Stomach (tissue), 4 donors: ENCODE results near the gene UNC45A.

Experiments used
- EP300 ChIP-seq: sonication (generic); formaldehyde crosslinking; IDR thresholded peaks from one replicate; pipeline ENCODE4 v1.6.1; 2017; ENCODE audit warnings: antibody characterized with exemption
- TF ChIP-seq, protein P1 (sequence below), 7 experiments: fragments of 450-650 bp in 4 of 7; fragments of 200-600 bp in 3 of 7; sonication (generic) in 3 of 7; IDR thresholded peaks; one replicate each; pipeline ENCODE4 v1.5.1; 2016 to 2019; ENCODE audit warnings: antibody characterized with exemption in 7 of 7, control low read depth in 2 of 7, mild to moderate bottlenecking in 1 of 7

DNA sequence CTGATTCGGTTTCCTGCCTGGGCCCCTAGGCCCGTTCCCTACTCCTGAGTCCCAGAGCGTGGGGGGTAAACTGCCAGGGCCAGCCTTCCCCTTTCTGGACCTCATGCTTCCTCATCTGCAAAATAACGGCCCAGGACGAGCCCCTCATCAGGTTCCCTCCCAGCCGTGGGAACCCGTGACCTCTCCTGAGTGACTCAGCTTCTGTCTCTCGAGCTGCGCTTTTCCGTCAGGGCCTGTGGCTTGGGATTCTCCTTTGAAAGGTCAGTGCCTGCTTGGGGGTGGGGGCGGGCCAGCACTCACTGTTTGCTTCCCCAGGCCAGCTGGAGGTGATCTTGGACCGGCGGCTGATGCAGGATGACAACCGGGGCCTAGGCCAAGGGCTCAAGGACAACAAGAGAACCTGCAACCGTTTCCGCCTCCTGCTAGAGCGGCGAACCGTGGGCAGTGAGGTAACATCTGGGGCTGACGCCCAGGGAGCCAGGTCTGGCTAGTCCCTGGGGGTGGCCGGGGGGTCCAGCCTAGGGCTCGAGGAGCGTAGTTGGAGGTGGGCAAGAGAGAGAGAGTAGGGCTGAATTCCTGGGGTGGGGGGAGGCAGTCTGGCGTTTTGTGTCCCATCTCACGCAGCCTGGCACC, 19.2 kb upstream of the UNC45A start:
- TF ChIP-seq, protein P1, sequence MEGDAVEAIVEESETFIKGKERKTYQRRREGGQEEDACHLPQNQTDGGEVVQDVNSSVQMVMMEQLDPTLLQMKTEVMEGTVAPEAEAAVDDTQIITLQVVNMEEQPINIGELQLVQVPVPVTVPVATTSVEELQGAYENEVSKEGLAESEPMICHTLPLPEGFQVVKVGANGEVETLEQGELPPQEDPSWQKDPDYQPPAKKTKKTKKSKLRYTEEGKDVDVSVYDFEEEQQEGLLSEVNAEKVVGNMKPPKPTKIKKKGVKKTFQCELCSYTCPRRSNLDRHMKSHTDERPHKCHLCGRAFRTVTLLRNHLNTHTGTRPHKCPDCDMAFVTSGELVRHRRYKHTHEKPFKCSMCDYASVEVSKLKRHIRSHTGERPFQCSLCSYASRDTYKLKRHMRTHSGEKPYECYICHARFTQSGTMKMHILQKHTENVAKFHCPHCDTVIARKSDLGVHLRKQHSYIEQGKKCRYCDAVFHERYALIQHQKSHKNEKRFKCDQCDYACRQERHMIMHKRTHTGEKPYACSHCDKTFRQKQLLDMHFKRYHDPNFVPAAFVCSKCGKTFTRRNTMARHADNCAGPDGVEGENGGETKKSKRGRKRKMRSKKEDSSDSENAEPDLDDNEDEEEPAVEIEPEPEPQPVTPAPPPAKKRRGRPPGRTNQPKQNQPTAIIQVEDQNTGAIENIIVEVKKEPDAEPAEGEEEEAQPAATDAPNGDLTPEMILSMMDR (IDR thresholded peaks at IDR 0.05), result no peak
- TF ChIP-seq EP300, result no peak
